ENCODE data around the gene AMBP. TPM values are rescaled to one million over a fixed set of nuclear protein-coding genes. Genes with fewer than 3 reads are reported as not detected.
A peak's percentile ranks its signal among the peaks of the same experiment; 100 is the strongest.

Gene AMBP
- total RNA-seq, 1 donor from 2014 or later: 6,364 TPM

GRCh38 chr9:114114364-114114763 is 36.3 kb upstream of the AMBP start:
- no peak for ATAC-seq
- DNase-seq (ENCODE audit: low spot score): no peak

DNA sequence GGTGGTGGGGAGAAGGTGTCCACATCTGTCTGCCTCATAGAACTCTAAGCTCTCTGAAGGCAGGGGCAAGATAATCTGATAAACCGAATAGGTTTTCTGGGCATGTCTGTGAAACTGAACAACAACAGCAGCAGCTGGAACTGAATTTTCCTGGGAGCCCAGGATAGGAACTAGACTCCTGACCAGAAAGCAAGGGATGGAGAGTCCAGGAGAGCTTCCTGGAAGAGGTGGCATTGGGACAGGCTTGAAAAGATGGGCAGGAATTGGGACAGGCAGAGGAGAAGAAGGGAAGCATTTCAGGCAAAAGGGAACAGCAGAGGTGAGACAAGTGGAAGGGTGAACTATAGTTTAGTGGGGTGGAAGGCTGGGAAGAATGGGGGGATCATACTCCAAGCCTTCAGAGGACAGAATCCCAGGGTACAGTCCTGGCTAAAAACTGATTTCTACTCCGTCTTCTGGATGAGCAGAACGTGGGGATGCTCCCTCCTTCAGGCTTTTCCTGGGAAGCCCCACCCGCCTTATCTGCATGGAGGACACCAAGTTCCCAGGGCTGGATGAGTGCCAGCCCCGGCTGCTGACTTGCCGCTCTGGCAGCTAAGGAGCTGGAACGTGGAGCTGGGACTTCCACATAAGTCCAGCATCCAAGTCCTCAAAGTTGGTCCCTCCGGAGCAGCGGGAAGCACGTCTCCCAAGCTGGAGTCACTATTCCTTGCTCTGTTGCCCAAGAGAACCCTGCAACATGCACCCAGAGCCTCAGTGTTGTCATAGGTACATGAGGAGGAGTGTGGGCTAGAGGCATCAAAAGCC is 34.9 kb upstream of the AMBP start:
- DNase-seq (ENCODE audit: low spot score): peak; percentile 59

GRCh38 chr9:114112325-114112724 is 34.2 kb upstream of the AMBP start:
- no peak for DNase-seq (ENCODE audit: low spot score)
- no peak for ATAC-seq

More for the DNA sequence above, 34.9 kb upstream of the AMBP start:
- peak; percentile 27 for ATAC-seq

DNA sequence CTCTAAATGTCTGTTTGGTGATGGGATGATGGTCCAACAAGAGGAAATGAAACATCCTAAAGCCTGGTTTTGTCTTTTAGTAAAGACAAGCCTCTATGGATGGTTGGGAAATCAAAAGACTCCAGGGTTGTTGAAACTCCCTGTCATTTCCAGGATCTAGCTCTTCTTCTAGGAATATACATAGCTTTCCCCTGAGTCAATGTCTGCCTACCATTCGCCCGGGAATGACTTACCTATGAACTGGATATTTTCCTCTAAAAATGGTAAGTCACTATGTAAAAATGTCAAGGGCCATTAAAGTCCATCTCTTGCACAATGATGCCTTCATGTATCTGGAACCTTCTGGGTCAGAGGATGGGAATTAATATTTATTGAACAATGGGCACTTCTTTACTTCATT is 32.1 kb upstream of the AMBP start:
- ATAC-seq (no peak), DNase-seq (ENCODE audit: low spot score) (no peak)

GRCh38 chr9:114109124-114109523 is 31.0 kb upstream of the AMBP start:
- DNase-seq (ENCODE audit: low spot score) (no peak), ATAC-seq (no peak)

- ATAC-seq (peak; percentile 100), DNase-seq (ENCODE audit: low spot score) (peak; percentile 85)
Measured at GRCh38 chr9:114108016-114108833, 30.1 kb upstream of the AMBP start.

DNA sequence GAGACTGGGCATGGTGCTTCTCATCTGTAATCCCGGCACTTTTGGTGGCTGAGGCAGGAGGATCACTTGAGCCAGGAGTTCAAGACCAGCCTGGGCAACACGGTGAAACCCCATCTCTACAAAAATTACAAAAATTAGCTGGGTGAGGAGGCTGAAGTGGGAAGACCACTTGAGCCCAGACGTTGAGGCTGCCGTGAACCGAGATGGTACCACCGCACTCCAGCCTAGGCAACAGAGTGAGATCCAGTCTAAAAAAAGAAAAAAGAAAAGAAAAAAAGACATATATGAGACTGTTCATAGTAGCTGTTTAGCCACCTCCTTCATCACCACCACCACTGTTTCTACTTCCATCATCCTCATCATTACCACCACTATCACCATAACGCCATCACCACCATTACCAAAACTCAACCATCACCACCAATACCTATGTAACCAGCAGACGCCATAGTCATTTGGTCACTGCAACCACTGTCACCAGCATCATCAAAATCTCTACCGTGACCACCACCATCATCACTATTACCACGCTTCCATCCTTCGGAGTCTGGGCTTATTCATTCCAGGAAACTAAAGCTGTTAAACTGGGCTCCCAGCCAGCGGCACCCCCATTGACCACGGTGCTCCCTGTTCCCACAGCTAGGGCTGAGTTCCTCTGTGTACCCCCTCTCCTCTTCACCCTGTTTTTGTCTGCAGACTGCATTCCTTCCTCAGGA is 29.3 kb upstream of the AMBP start:
- ATAC-seq (no peak), DNase-seq (ENCODE audit: low spot score) (no peak)

DNA sequence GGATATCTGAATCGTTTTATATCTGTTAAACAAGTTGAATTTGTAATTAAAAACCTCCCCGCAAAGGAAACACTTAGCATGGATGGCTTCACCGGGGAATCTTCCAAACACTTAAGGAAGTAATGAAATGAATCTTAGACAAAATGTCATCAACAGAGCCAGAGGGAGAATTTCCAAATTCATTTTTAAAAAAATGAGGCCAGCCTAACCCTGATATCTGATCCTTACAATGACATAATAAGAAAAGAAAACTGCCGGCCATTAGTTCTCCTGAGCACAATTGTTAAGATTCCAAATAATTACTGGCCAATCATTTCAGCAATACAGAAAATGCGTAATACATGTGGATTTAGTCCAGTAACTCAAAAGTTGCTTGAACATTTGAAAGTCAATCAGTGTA is 27.1 kb upstream of the AMBP start:
- ATAC-seq (no peak), DNase-seq (ENCODE audit: low spot score) (no peak)

GRCh38 chr9:114102484-114102883 is 24.4 kb upstream of the AMBP start:
- no peak for ATAC-seq

DNA sequence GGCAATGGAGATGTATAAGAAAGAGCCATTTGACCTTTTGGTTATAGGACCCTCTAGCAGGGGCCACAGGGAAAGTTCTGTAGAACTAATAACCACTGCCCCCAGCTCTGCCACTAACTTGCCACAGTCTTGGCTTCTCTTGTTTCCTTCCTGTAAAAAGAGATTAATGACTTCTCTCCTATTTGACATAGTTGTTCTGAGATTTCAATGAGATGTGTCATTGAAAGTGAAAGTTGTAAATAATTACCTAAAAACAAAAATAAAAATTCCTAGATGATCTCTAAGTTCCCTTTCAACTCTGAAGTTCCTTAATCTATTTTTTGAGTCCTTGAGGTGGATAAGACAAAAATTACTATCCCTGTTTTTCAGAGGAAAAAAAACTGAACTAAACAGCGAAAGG is 22.4 kb upstream of the AMBP start:
- DNase-seq (ENCODE audit: low spot score): no peak

More at GRCh38 chr9:114102484-114102883, 24.4 kb upstream of the AMBP start:
- no peak for DNase-seq (ENCODE audit: low spot score)

GRCh38 chr9:114099669-114100270 is 21.7 kb upstream of the AMBP start:
- no peak for DNase-seq (ENCODE audit: low spot score)

More for the DNA sequence above, 22.4 kb upstream of the AMBP start:
- no peak for ATAC-seq

GRCh38 chr9:114098936-114099668 is 21.0 kb upstream of the AMBP start, which contains the start of gene KIF12:
KIF12 (minus strand) TSS chr9:114099292; CDS start chr9:114099276, 16 bp downstream.
- DNase-seq (ENCODE audit: low spot score): peak; percentile 83
- ATAC-seq: peak; percentile 77

More at GRCh38 chr9:114099669-114100270, 21.7 kb upstream of the AMBP start:
- ATAC-seq: peak; percentile 6

- ATAC-seq (peak; percentile 88), DNase-seq (ENCODE audit: low spot score) (peak; percentile 84)
Measured at GRCh38 chr9:114098021-114098935, 20.2 kb upstream of the AMBP start.

DNA sequence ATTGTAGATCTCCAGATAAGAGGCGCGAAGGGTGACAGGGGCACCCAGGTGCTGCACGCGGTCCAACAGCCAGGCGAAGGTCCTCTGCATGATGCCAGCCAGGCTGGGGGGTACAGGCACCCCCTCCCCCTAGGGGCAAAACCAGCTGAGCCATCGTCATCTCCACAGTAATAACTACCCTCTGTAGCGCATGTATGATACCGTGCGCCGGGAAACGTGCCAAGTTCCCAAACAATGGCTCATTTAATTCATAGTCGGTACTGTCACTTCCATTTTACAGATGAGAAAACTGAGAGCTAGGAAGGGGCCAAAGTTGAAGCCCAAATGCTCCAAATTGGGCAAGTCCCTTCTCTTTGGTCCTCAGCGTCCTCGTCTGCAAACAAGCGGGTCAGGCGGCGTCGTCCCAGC is 19.5 kb upstream of the AMBP start:
- ATAC-seq (no peak), DNase-seq (ENCODE audit: low spot score) (no peak)

- no peak for DNase-seq (ENCODE audit: low spot score)
- no peak for ATAC-seq
Measured at GRCh38 chr9:114096866-114097612, 18.9 kb upstream of the AMBP start.

GRCh38 chr9:114096041-114096511 is 18.0 kb upstream of the AMBP start:
- DNase-seq (ENCODE audit: low spot score): no peak
- ATAC-seq: no peak

DNA sequence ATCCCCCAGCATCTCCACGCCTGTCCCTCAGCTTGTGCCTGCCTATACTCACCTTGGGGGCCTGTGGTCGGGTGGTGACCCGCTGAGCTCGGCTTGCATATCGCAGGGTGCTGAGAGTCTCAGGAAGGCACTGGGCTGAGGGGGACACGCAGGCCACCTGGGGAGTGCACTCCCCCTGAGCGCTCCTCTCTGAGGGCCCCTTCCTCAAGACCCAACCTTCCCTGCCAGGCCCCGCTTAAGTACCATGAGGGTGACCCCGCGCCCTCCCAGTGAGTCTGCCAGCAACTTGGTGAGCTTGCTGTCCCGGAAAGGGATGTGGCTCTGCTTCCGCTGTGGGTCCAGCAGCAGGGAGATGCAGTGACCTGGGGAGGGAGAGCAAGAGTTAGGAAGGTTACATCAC is 16.9 kb upstream of the AMBP start:
- ATAC-seq: no peak
- no peak for DNase-seq (ENCODE audit: low spot score)
